NCI-H748 (cell line): ENCODE measurements around the gene NFATC1.

Experiments used
- DNase-seq: peaks from one replicate; lab custom pipeline; 2025; ENCODE audit not compliant: unreplicated experiment; lab: John Stamatoyannopoulos, UW

NFATC1 gene

DNA sequence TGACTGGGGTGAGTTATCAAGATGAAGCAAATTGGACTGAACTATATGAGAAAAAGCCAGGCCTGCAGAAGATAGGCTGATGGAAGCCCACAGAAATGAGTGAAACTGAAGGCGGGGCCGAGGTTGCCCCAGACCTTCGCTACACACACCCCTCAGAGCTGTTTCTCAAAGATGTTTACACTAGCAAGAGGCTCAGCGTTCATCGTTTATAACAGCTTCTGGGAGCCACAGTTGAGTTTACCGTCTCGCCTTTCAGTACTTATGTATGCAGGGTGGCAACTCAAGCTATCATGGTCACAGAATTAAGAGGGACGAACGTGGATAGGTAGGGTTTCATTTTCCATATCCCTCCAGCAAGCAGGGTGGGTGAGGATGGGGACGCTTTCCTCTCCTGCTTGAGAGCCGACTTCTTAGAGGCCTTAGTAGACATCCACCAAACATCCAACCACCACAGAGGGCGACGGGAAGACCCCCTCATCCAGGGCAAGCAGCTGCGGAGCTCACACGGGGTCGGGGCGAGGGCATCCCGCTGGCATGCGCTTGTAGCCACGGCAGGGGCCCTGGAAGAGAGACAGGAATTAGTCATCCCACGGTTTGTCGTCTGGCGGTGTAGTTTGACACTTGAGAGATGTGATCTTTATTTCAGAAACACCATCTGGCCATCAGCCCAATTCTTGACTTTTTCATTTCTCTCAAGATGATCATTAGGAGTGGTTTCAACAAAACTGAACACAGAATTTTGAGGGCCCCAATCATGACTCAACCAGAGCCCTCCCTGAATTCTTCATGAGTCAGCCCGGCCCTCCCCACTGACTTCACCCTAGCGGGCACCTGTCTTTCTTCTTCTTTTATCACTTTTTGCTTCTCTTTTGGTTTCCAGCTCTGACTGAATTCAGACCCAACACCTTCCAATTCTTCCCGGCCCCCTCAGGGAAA lies 174.8 kb downstream of the NFATC1 start:
- no peak for DNase-seq

DNA sequence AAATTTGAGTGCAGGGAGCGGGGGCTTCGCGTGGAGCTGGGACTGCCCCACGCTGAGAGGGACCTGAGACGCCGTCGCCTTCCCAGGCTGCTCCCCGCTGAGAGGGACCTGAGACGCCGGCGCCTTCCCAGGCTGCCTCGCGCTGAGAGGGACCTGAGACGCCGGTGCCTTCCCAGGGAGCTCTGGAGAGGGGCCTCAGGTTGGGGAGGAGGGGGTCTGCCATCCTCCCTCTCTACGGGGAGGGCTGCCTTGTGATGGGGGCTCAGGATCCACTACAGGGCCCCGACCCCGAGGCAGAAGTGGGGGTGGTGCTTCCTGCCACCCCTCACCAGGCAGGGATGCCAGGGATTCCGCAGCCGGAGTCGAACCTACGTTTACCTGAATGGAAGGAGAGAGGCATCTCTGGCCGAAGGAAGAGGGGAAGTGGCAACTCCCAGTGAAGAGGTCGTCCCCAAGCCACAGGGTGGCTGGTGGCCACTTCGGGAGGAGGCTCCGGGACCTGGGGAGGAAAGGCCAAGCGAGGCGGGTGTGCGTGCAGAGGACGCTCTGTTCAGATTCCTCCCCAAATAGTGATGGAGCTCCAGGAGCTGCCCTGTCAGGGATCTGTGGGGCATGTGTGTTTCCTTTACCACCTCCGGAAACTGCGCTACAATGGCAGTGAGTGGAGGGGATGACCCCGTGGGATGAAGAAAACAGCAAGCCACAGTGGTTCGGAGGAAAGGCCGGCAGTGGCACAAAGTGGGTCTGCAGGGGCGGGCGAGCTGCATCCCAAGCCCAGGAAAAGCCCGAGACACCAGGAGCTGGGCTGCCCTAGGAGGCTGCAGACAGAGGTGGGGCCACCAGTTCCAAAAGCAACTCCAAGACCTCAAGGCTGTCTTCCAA lies 175.7 kb downstream of the NFATC1 start:
- DNase-seq = no peak

DNA sequence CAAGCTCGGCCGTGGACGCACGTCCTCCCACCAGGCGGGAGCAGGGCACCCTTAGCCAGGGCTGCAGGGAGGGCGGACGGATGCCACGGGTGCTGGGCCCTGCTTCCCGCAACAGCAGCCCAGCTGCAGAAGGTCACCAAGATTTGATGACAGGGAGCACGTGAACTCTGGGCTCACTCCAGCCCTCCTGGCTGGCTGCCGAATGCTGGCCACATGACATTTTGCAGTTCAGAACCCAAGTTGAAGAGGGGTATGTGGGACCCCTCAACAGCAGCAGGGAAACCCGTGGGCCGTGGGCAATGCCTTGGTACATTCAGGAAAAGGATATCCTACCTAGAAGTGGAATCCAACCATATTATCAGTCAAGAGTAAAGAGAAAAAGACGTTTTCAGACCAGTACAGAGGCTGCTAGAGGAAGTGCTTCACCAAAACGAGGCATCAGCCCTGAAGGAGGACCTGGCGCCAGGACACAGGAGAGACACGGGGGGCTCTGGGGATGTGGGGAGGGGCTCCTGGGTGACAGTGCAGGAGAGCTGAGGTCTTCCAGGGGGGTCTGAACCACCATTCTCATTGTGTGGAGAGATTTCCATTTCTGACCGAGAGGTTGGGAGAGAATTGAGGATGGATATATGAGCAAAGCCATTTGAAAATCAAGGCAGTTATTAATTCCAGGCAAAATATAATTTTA lies 176.5 kb downstream of the NFATC1 start:
- DNase-seq = no peak

DNA sequence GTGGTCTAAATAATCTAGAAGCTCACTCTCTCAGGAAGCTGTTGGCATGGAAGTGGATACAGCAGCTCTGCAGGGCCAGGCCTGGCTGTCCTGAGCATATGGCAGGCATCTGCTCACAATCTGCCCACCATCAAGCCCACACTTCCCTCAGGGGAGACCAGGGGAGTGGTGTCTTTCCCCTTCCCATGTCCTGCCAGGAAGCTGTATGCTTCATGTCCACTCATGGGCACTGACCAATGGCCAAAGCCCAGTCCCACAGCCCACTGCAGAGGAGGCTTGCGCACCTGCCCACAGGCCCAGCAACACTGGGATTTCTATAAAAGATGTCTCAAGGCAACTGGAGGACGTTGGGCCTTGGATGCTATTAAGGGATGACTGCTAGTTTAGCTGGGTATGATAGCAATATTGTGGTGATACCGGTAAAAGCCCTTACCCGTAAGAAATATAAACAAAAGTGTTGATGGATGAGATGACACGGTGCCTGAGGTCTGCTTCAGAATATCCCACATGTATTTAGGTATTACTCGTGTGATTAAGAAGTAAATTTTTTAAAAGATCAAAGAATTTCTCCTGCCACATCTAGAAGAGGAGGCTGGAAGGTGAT lies 177.2 kb downstream of the NFATC1 start:
- no peak for DNase-seq

DNA sequence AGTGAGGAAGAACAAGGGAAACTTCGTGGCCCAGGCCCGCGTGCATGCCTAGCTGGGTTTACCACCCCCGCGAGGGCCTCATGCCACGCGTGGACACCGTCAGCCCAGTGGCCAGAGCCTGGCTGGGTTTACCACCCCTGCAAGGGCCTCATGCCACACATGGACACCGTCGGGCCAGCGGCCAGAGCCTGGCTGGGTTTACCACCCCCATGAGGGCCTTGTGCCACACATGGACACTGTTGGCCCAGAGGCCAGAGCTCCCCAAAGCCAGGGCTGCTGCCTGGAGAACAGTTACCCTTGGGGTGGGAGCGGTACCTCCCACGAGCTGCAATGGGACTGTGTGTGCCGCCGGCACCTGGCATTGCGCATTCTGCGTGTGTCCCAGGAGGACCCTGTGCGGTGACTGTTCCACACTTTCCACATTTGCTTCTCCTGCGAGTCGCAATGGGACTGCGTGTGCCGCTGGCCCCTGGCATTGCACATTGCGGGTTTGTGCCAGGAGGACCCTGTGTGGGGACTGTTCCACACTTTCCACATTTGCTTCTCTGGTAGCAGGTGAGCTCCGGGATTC lies 178.3 kb downstream of the NFATC1 start:
- DNase-seq = no peak

- DNase-seq = no peak
Measured at GRCh38 chr18:79574938-79575525, 179.3 kb downstream of the NFATC1 start.

DNA sequence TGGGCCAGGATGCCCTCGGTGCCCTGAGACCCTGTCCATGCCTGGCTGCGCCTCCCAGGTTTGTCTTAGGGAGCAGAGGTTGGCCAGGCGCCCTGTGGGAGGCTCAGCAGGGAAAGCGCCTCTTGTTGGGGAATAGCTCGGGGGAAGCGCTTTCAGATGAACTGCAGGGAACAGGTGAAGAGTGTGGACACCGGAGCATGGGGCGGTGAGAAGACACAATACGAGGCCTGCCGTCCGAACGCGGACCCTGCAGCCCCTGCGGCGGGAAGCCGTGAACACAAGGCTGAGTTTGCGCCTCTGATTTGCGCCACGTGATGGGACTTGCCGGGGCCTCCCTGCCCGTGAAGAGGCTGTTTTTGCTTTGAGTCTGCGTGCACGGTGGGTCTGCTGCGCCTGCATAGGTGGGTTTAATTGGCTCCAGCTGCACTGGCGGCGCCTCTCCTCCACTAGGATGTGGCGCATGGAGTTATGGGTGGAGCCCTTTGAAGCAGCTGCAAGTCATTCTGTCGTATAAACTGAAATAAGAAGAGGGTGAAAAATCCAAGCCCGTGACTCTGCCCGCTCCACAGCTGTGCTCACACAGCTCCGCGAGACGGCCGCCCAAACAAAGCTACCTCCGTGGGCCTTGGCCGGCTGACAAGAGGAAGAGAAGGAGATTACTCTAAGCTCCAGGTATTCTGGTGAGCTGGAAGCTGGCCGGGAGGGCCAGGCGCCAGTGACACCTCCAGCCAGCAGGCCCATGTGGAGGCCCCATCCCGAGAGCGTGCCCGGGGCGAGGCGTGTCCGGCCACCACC lies 180.4 kb downstream of the NFATC1 start:
- peak; percentile 82 for DNase-seq

GRCh38 chr18:79576686-79577351 lies 181.1 kb downstream of the NFATC1 start:
- DNase-seq = no peak

- no peak for DNase-seq
Measured at GRCh38 chr18:79577451-79578395, 182.0 kb downstream of the NFATC1 start.

GRCh38 chr18:79578396-79579260 lies 182.9 kb downstream of the NFATC1 start:
- no peak for DNase-seq
